Heart left ventricle (tissue), 13 donors: ENCODE results near the gene HHATL.

ENCODE experiments used
- CTCF ChIP-seq, 12 donors: fragments of 200-600 bp; sonication (generic) in 4 of 12; IDR thresholded peaks; one replicate each; pipeline versions ENCODE4 v1.5.0 to v1.8.0; 2018 to 2022; ENCODE audit warnings: antibody characterized with exemption in 12 of 12, mild to moderate bottlenecking in 5 of 12
- POLR2A ChIP-seq, 2 donors: fragments of 450-650 bp; IDR thresholded peaks; one replicate each; pipeline ENCODE4 v1.6.1; 2017; ENCODE audit warnings: antibody characterized with exemption in 2 of 2, mild to moderate bottlenecking in 2 of 2, moderate library complexity in 2 of 2
- donor health status: ischemic (EF 13 %, LVEDD 7.1; RV severe dilation, severe dysfunction).
- donor health status: DM: no; HTN: yes; CAD: no.
- donor health status: DM: no; HTN: no; CAD: no.
- donor health status: ischemic (EF 25% LVEDD 6.9; RV normal size, moderate dysfunction).
- donor health status: ischemic (EF 25% LVEDD 5.7; RV mildly dilated, moderate dysfunction).
- donor health status: ischemic (EF 35%, LVEDD 5.7; RV mildly dilated, moderate dysfunction).
- donor health status: nonischemic (EF 11% LVEDD 7.7; RV severe dilation, severe dysfunction).
- donor health status: DM: yes; HTN: yes; CAD: no.
- donor health status: PGD.
- donor health status: ischemic (EF 29% LVEDD 5.4; RV normal size, mild dysfunction).
- donor health status: nonischemic (EF 23%, LVEDD 6.1; RV moderate dilation, normal function).

DNA sequence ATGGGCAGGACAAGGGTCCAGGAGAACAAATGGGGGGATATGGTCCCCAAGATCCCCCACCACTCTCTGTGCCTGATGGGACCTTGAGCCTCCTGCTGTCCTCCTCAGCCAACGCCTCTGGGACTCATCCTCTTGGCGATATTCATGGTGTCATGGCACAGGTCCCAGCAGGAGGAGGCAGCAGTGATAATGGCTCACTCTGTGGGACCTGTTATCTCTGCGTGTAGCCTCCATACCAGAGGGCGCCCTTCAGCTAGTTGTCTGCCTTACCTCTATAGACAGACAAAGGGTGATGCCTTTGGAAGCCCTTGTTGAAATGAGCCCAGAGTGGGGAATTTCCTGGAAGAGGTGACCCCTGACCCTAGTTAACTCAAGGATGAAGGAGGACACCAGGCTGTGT, 41.7 kb downstream of the HHATL start:
- TF ChIP-seq CTCF (IDR thresholded peaks at IDR 0.05) = peak in 3 of 12 donors; percentile 18 to 43 (median 32)
- TF ChIP-seq POLR2A (IDR thresholded peaks at IDR 0.05) = no peak
